ENCODE data around the gene SWAP70.

DNA sequence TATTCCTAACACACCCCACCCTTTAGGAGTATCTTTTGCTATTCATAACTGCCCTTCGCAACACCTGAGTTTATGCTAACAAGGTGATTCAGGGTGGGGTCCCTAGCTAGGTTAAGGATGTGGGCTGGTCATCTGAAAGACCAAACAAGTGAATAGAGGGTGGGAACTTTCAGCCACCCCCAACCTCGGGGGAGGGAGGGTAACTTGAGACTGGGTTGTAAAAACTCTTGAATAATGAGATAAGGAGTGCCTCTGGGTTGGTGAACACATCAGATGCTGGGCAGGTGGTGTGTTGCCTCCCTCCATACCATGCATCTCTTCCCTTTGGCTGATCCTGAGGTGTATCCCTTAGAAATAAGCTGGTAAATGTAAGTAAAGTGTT is 111.5 kb downstream of the SWAP70 start:
- TF ChIP-seq CTCF (IDR thresholded peaks at IDR 0.05; ENCODE audit: insufficient read depth, low read depth, low read length) = no peak
- TF ChIP-seq EZH2 (IDR thresholded peaks at IDR 0.05; ENCODE audit: insufficient read depth, low read length) = no peak

Measured in astrocyte (in vitro differentiated cells and primary cell).